HCT116 (cell line): ENCODE data around the gene GUCY2D. TPM values are rescaled to one million over a fixed set of nuclear protein-coding genes. Genes with fewer than 3 reads are reported as not detected.

Experiments used
- ATAC-seq: fragments of 200-7000 bp; cut with Tn5 transposase; 2 replicates; pipeline ENCODE4 v1.9.1; 2020; ENCODE audit warnings: mild to moderate bottlenecking, moderate library complexity
- BruUV-seq: library from RNA; stranded (reverse); fragments of 400-500 nt; replicated peaks from 2 replicates; lab custom pipeline; 2021; lab: Mats Ljungman, UMichigan
- CTCF ChIA-PET: fragments of 300-600 bp; sonication (Branson Sonifier 250); formaldehyde crosslinking; loops from one replicate; lab custom pipeline; 2021; ENCODE audit warnings: antibody characterized with exemption; lab: Charles Lee
- POLR2A ChIA-PET: fragments of 300-600, 350-600 bp; sonication (Branson Sonifier 250); formaldehyde crosslinking; loops from one replicate; lab custom pipeline; 2021; ENCODE audit warnings: antibody characterized with exemption; lab: Charles Lee
- RAD21 ChIA-PET, 2 experiments: fragments of 300-600 bp; sonication (Branson Sonifier 250); formaldehyde crosslinking; loops; one replicate each; lab custom pipeline; 2023; ENCODE audit warnings: low total read pairs in 2 of 2; ENCODE audit not compliant: uncharacterized antibody in 2 of 2, unreplicated experiment in 2 of 2, low non-redundant PET in 1 of 2; lab: Charles Lee
- DNase-seq: peaks from one replicate; pipeline ENCODE4 v3.0.0-alpha.2; 2010; ENCODE audit warnings: low read depth, low spot score
- H2AFZ ChIP-seq: fragments of 200-600 bp; shearing (Covaris generic), sonication (generic); 2 replicates; pipeline ENCODE4 v1.6.1; 2017; ENCODE audit warnings: low read depth, mixed run types, mixed read lengths, antibody characterized with exemption, low read length; ENCODE audit not compliant: poor library complexity, severe bottlenecking
- H3K27ac ChIP-seq: 2 replicates; pipeline ENCODE4 v1.5.1; 2012; ENCODE audit warnings: low read depth, low read length
- H3K27me3 ChIP-seq: fragments of 200-600 bp; sonication (generic); 2 replicates; pipeline ENCODE4 v1.6.1; 2016; ENCODE audit warnings: mixed run types, low read length, mixed read lengths; ENCODE audit not compliant: insufficient read depth
- H3K36me3 ChIP-seq, 2 experiments: fragments of 200-500 bp in 1 of 2; fragments of 200-600 bp in 1 of 2; sonication (Bioruptor generic) in 1 of 2; sonication (generic) in 1 of 2; 2 replicates each; pipeline versions ENCODE4 v1.5.1 to v1.6.1; 2014 to 2016; ENCODE audit warnings: low read length in 2 of 2, inconsistent platforms in 1 of 2, mixed read lengths in 1 of 2, mixed run types in 1 of 2; ENCODE audit not compliant: insufficient read depth in 2 of 2, control insufficient read depth in 1 of 2
- H3K4me1 ChIP-seq, 2 experiments: fragments of 200-600 bp in 1 of 2; sonication (generic) in 1 of 2; 2 replicates each; pipeline versions ENCODE4 v1.5.1 to v1.6.1; 2012 to 2017; ENCODE audit warnings: low read length in 2 of 2, inconsistent platforms in 1 of 2, mild to moderate bottlenecking in 1 of 2, mixed read lengths in 1 of 2, mixed run types in 1 of 2, moderate library complexity in 1 of 2; ENCODE audit not compliant: insufficient read depth in 2 of 2, control insufficient read depth in 1 of 2
- H3K4me2 ChIP-seq: fragments of 200-600 bp; sonication (generic); 2 replicates; pipeline ENCODE4 v1.6.1; 2017; ENCODE audit warnings: mixed run types, low read length, mixed read lengths
- H3K4me3 ChIP-seq, 2 experiments: fragments of 200-600 bp in 1 of 2; sonication (generic) in 1 of 2; replicated peaks in 1 of 2; 2 replicates each; pipeline ENCODE4 v1.5.1; 2011 to 2016; ENCODE audit warnings: low read length in 2 of 2, control low read depth in 1 of 2, low read depth in 1 of 2, mild to moderate bottlenecking in 1 of 2, mixed read lengths in 1 of 2, mixed run types in 1 of 2
- H3K79me2 ChIP-seq: fragments of 200-600 bp; sonication (generic); 2 replicates; pipeline ENCODE4 v1.6.1; 2017; ENCODE audit warnings: mild to moderate bottlenecking, mixed run types, low read length, moderate library complexity, mixed read lengths; ENCODE audit not compliant: insufficient read depth
- H3K9ac ChIP-seq: fragments of 200-600 bp; sonication (generic); 2 replicates; pipeline ENCODE4 v1.6.1; 2016; ENCODE audit warnings: low read length, mixed read lengths
- H3K9me2 ChIP-seq: fragments of 200-600 bp; sonication (generic), shearing (Covaris generic); 2 replicates; pipeline ENCODE4 v1.6.1; 2017; ENCODE audit warnings: mixed run types, mild to moderate bottlenecking, moderate library complexity; ENCODE audit not compliant: insufficient read depth
- H3K9me3 ChIP-seq, 2 experiments: fragments of 200-500 bp in 1 of 2; fragments of 200-600 bp in 1 of 2; sonication (Bioruptor generic) in 1 of 2; sonication (generic) in 1 of 2; 2 replicates each; pipeline ENCODE4 v1.6.1; 2014 to 2017; ENCODE audit warnings: low read length in 2 of 2, mixed read lengths in 2 of 2, inconsistent platforms in 1 of 2, low read depth in 1 of 2, mild to moderate bottlenecking in 1 of 2, mixed run types in 1 of 2, moderate library complexity in 1 of 2; ENCODE audit not compliant: control insufficient read depth in 1 of 2, insufficient read depth in 1 of 2
- H4K20me1 ChIP-seq: fragments of 200-600 bp; sonication (generic), shearing (Covaris generic); 2 replicates; pipeline ENCODE4 v1.6.1; 2017; ENCODE audit warnings: mixed run types, mild to moderate bottlenecking, moderate library complexity; ENCODE audit not compliant: insufficient read depth
- CBX3 ChIP-seq: IDR thresholded peaks from 2 replicates; pipeline ENCODE4 v1.6.1; 2012; ENCODE audit warnings: low read depth
- CEBPB ChIP-seq: IDR thresholded peaks from 2 replicates; pipeline ENCODE4 v1.6.1; 2012; ENCODE audit warnings: low read depth
- ELF1 ChIP-seq: IDR thresholded peaks from 2 replicates; pipeline ENCODE4 v1.6.1; 2012; ENCODE audit warnings: low read depth, borderline replicate concordance
- EZH2 ChIP-seq: fragments of 200-600 bp; sonication (generic); IDR thresholded peaks from 2 replicates; pipeline ENCODE4 v1.6.1; 2017; ENCODE audit warnings: antibody characterized with exemption, mixed run types
- FOSL1 ChIP-seq: IDR thresholded peaks from 2 replicates; pipeline ENCODE4 v1.6.1; 2012; ENCODE audit warnings: low read depth
- JUND ChIP-seq: IDR thresholded peaks from 2 replicates; pipeline ENCODE4 v1.6.1; 2012
- POLR2A ChIP-seq: IDR thresholded peaks from 2 replicates; pipeline ENCODE4 v1.7.0; 2011; ENCODE audit warnings: borderline replicate concordance; ENCODE audit not compliant: insufficient read depth, insufficient read length; ENCODE audit errors: extremely low read depth
- POLR2AphosphoS5 ChIP-seq: IDR thresholded peaks from 2 replicates; pipeline ENCODE4 v1.6.1; 2011; ENCODE audit warnings: mild to moderate bottlenecking, low read depth, low read length, moderate library complexity
- RAD21 ChIP-seq: IDR thresholded peaks from 2 replicates; pipeline ENCODE4 v1.6.1; 2012; ENCODE audit warnings: low read depth, mild to moderate bottlenecking
- SP1 ChIP-seq: IDR thresholded peaks from 2 replicates; pipeline ENCODE4 v1.6.1; 2012; ENCODE audit warnings: low read depth
- TCF7L2 ChIP-seq: IDR thresholded peaks from 2 replicates; pipeline ENCODE4 v1.7.0; 2011; ENCODE audit warnings: borderline replicate concordance, inconsistent platforms; ENCODE audit not compliant: insufficient read depth, insufficient read length; ENCODE audit errors: extremely low read depth
- ZFX ChIP-seq: fragments of 450-650 bp; IDR thresholded peaks from 2 replicates; pipeline ENCODE4 v1.6.1; 2017
- ZNF274 ChIP-seq: fragments of 200-500 bp; sonication (Bioruptor generic); IDR thresholded peaks from 2 replicates; pipeline ENCODE4 v1.6.1; 2014; ENCODE audit warnings: mild to moderate bottlenecking, low read depth, low read length, inconsistent platforms
- intact Hi-C: fragments of 100-400 bp; cut with micrococcal nuclease; formaldehyde crosslinking; loops from 2 replicates; pipeline ENCODE4 v1.10.0; 2022
- total RNA-seq: library from RNA; stranded (reverse); gene quantifications from one replicate; pipeline ENCODE4 v1.2.1, GENCODE V29; 2021; ENCODE audit not compliant: unreplicated experiment
- TF ChIP-seq, protein P1 (sequence below), 3 experiments: fragments of 200-600 bp in 1 of 3; sonication (generic) in 1 of 3; IDR thresholded peaks in 2 of 3; conservative IDR thresholded peaks in 1 of 3; 2 replicates each; pipeline ENCODE4 v1.5.1; 2012 to 2017; ENCODE audit warnings: low read depth in 2 of 3, low read length in 2 of 3, antibody characterized with exemption in 1 of 3, borderline replicate concordance in 1 of 3, control low read depth in 1 of 3, mild to moderate bottlenecking in 1 of 3, mixed read lengths in 1 of 3, mixed run types in 1 of 3, moderate library complexity in 1 of 3; ENCODE audit not compliant: insufficient read depth in 1 of 3
- TF ChIP-seq, protein P2 (sequence below): IDR thresholded peaks from 2 replicates; pipeline ENCODE4 v1.6.1; 2012; ENCODE audit warnings: low read depth
- TF ChIP-seq, protein P3 (sequence below): IDR thresholded peaks from 2 replicates; pipeline ENCODE4 v1.6.1; 2012
- TF ChIP-seq, protein P4 (sequence below): IDR thresholded peaks from 2 replicates; pipeline ENCODE4 v1.6.1; 2012
- TF ChIP-seq, protein P5 (sequence below): IDR thresholded peaks from 2 replicates; pipeline ENCODE4 v1.6.1; 2011; ENCODE audit warnings: mild to moderate bottlenecking, low read length, moderate library complexity; ENCODE audit not compliant: insufficient replicate concordance; ENCODE audit errors: extremely low read depth

The GUCY2D gene
- total RNA-seq, 1 experiment from 2014 or later, result 1.4 TPM

DNA sequence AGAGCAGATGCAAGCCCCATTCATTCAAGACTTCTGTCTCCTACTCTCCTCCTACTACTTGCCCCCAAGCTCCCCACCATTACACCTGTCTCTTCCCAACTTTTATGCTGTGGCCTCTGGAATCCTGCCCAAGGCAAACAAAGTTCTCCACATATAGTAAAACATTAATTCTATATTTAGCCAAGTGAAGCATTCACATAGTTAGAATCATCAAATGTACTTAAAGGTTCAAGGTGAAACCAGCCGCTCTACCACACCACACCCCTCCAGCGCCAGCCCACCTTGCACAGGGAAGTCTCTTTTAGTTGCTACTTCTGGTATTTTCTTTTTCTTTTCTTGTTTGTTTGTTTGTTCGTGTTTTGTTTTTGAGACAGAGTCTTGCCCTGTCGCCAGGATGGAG lies 25.4 kb upstream of the GUCY2D start:
- H3K27ac ChIP-seq, result no peak overlapping the region
- peaks cover 14 to 16% of the 10 kb centered on the region in 2 experiments; a peak in 3 of 4 replicates for H3K9me3 ChIP-seq
- TF ChIP-seq, protein P1, sequence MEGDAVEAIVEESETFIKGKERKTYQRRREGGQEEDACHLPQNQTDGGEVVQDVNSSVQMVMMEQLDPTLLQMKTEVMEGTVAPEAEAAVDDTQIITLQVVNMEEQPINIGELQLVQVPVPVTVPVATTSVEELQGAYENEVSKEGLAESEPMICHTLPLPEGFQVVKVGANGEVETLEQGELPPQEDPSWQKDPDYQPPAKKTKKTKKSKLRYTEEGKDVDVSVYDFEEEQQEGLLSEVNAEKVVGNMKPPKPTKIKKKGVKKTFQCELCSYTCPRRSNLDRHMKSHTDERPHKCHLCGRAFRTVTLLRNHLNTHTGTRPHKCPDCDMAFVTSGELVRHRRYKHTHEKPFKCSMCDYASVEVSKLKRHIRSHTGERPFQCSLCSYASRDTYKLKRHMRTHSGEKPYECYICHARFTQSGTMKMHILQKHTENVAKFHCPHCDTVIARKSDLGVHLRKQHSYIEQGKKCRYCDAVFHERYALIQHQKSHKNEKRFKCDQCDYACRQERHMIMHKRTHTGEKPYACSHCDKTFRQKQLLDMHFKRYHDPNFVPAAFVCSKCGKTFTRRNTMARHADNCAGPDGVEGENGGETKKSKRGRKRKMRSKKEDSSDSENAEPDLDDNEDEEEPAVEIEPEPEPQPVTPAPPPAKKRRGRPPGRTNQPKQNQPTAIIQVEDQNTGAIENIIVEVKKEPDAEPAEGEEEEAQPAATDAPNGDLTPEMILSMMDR (IDR thresholded peaks at IDR 0.05 in 2 of 3, conservative IDR thresholded peaks at IDR 0.05 in 1 of 3; ENCODE audit: borderline replicate concordance in 1 of 3, insufficient read depth in 1 of 3, low read depth in 2 of 3, low read length in 2 of 3), result no peak
- no peak for TF ChIP-seq EZH2
- TF ChIP-seq JUND, result no peak
- TF ChIP-seq, protein P2, sequence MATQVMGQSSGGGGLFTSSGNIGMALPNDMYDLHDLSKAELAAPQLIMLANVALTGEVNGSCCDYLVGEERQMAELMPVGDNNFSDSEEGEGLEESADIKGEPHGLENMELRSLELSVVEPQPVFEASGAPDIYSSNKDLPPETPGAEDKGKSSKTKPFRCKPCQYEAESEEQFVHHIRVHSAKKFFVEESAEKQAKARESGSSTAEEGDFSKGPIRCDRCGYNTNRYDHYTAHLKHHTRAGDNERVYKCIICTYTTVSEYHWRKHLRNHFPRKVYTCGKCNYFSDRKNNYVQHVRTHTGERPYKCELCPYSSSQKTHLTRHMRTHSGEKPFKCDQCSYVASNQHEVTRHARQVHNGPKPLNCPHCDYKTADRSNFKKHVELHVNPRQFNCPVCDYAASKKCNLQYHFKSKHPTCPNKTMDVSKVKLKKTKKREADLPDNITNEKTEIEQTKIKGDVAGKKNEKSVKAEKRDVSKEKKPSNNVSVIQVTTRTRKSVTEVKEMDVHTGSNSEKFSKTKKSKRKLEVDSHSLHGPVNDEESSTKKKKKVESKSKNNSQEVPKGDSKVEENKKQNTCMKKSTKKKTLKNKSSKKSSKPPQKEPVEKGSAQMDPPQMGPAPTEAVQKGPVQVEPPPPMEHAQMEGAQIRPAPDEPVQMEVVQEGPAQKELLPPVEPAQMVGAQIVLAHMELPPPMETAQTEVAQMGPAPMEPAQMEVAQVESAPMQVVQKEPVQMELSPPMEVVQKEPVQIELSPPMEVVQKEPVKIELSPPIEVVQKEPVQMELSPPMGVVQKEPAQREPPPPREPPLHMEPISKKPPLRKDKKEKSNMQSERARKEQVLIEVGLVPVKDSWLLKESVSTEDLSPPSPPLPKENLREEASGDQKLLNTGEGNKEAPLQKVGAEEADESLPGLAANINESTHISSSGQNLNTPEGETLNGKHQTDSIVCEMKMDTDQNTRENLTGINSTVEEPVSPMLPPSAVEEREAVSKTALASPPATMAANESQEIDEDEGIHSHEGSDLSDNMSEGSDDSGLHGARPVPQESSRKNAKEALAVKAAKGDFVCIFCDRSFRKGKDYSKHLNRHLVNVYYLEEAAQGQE, result no peak
- TF ChIP-seq ZNF274, result no peak
- TF ChIP-seq, protein P3, sequence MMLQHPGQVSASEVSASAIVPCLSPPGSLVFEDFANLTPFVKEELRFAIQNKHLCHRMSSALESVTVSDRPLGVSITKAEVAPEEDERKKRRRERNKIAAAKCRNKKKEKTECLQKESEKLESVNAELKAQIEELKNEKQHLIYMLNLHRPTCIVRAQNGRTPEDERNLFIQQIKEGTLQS, result no peak
- TF ChIP-seq, protein P4, sequence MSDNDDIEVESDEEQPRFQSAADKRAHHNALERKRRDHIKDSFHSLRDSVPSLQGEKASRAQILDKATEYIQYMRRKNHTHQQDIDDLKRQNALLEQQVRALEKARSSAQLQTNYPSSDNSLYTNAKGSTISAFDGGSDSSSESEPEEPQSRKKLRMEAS, result no peak
- TF ChIP-seq ELF1, result no peak
- TF ChIP-seq FOSL1, result no peak
- no peak for TF ChIP-seq SP1
- TF ChIP-seq RAD21, result no peak
- TF ChIP-seq CEBPB, result no peak
- TF ChIP-seq CBX3, result no peak
- no peak for TF ChIP-seq POLR2AphosphoS5
- no peak for TF ChIP-seq ZFX
- no peak for TF ChIP-seq TCF7L2
- TF ChIP-seq, protein P5, sequence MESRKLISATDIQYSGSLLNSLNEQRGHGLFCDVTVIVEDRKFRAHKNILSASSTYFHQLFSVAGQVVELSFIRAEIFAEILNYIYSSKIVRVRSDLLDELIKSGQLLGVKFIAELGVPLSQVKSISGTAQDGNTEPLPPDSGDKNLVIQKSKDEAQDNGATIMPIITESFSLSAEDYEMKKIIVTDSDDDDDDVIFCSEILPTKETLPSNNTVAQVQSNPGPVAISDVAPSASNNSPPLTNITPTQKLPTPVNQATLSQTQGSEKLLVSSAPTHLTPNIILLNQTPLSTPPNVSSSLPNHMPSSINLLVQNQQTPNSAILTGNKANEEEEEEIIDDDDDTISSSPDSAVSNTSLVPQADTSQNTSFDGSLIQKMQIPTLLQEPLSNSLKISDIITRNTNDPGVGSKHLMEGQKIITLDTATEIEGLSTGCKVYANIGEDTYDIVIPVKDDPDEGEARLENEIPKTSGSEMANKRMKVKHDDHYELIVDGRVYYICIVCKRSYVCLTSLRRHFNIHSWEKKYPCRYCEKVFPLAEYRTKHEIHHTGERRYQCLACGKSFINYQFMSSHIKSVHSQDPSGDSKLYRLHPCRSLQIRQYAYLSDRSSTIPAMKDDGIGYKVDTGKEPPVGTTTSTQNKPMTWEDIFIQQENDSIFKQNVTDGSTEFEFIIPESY, result no peak
- no peak for TF ChIP-seq POLR2A
- DNase-seq, result no peak
- no peak overlapping the region for H3K9ac ChIP-seq
- no peaks in the 10 kb centered on the region for H4K20me1 ChIP-seq
- intact Hi-C loops, result no loop called here
- H2AFZ ChIP-seq, result no peak overlapping the region
- ATAC-seq, result no peak
- no peaks in the 10 kb centered on the region for H3K9me2 ChIP-seq
- BruUV-seq, result no TSS peak
- H3K36me3 ChIP-seq, result no peaks in the 10 kb centered on the region
- ChIA-PET POLR2A (no interaction called here), RAD21 (no interaction called here), CTCF (no interaction called here)
- no peaks in the 10 kb centered on the region for H3K79me2 ChIP-seq
- H3K4me3 ChIP-seq, result no peak overlapping the region
- H3K27me3 ChIP-seq, result no peaks in the 10 kb centered on the region
- no peak overlapping the region for H3K4me2 ChIP-seq
- no peaks in the 10 kb centered on the region for H3K4me1 ChIP-seq
